ENCODE measurements around the gene NOD2.

DNA sequence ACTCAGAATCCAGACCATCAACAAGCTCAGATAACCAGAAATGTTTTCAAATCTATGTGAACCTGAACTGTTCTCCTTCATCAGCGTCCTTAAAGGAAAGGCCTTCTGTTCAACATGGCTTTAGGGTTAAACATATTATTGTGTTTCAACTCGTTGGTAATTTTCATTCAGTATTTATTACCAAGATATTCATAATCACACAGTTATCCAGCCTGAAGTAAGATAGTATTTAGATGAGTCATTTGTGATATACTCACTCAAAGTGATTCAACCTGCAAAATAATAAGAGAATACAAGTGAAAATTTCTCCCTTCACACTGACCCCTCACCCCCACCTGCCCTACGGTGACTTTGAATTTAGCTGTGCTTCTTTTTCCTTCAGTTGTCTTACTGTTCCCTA, 51.5 kb downstream of the NOD2 start:
- TF ChIP-seq CTCF (IDR thresholded peaks at IDR 0.05) (no peak), POLR2AphosphoS5 (IDR thresholded peaks at IDR 0.05; ENCODE audit: insufficient read depth in 1 of 2, low read depth in 1 of 2) (no peak), POLR2A (IDR thresholded peaks at IDR 0.05) (no peak)
